Upper lobe of left lung (tissue), 6 donors: ENCODE measurements around the gene ESYT2. TPM values are rescaled to one million over a fixed set of nuclear protein-coding genes. Genes with fewer than 3 reads are reported as not detected.

Source experiments
- ATAC-seq, 2 donors: fragments of 200-7000 bp; cut with Tn5 transposase; one replicate each; pipeline ENCODE4 v1.9.1; 2022; ENCODE audit warnings: mild to moderate bottlenecking in 2 of 2, moderate library complexity in 2 of 2; ENCODE audit not compliant: low FRiP score in 2 of 2
- DNase-seq, 2 donors: peaks; one replicate each; pipeline ENCODE4 v3.0.0-alpha.2; 2019 to 2020
- H3K27ac ChIP-seq, 4 donors: fragments of 200-600 bp; sonication (generic); one replicate each; pipeline ENCODE4 v1.5.1; 2016 to 2019
- H3K27me3 ChIP-seq, 4 donors: fragments of 200-600 bp; sonication (generic); one replicate each; pipeline ENCODE4 v1.5.1; 2017 to 2019
- H3K36me3 ChIP-seq, 4 donors: fragments of 200-600 bp; sonication (generic); one replicate each; pipeline ENCODE4 v1.5.1; 2016 to 2019
- H3K4me1 ChIP-seq, 4 donors: fragments of 200-600 bp; sonication (generic); one replicate each; pipeline ENCODE4 v1.5.1; 2018 to 2019
- H3K4me3 ChIP-seq, 4 donors: fragments of 200-600 bp; sonication (generic); one replicate each; pipeline ENCODE4 v1.5.1; 2017 to 2019; ENCODE audit warnings: mild to moderate bottlenecking in 2 of 4, moderate library complexity in 1 of 4
- H3K9me3 ChIP-seq, 4 donors: fragments of 200-600 bp; sonication (generic); one replicate each; pipeline ENCODE4 v1.5.1; 2018 to 2019
- CTCF ChIP-seq, 6 experiments: fragments of 450-650 bp in 4 of 6; fragments of 200-600 bp in 2 of 6; sonication (generic) in 2 of 6; IDR thresholded peaks; one replicate each; pipeline ENCODE4 v1.5.1; 2016 to 2019; ENCODE audit warnings: antibody characterized with exemption in 6 of 6
- EP300 ChIP-seq, 4 donors: sonication (generic); formaldehyde crosslinking; IDR thresholded peaks; one replicate each; pipeline ENCODE4 v1.5.1; 2017; ENCODE audit warnings: antibody characterized with exemption in 4 of 4, control low read depth in 2 of 4
- POLR2A ChIP-seq, 4 donors: fragments of 450-650 bp; IDR thresholded peaks; one replicate each; pipeline ENCODE4 v1.5.1; 2016 to 2017; ENCODE audit warnings: antibody characterized with exemption in 4 of 4, mild to moderate bottlenecking in 2 of 4
- POLR2AphosphoS5 ChIP-seq, 2 donors: sonication (generic); formaldehyde crosslinking; IDR thresholded peaks; one replicate each; pipeline ENCODE4 v1.5.1; 2017; ENCODE audit warnings: antibody characterized with exemption in 2 of 2
- WGBS, 2 donors: methylation state at CpG; one replicate each; pipeline ENCODE4 v1.1.5; 2017 to 2018; 5-methylcytosine and 5-hydroxymethylcytosine counted together
- total RNA-seq, 6 donors: library from RNA; depleted of rRNA in 4 of 6; stranded (reverse); fragments of >200 nt in 4 of 6; gene quantifications; one replicate each; pipeline versions ENCODE4 v1.1.0 to v1.2.1, GENCODE V29; 2016 to 2021
- donor health status: DM: no; HTN: no; CAD: no; lungs with moderate emphysema.
- donor health status: DM: no; HTN: yes; CAD: no; lungs with severe emphysema.

The ESYT2 gene
- total RNA-seq, 6 donors from 2014 or later: 60.7 to 115 (median 74.7) TPM

GRCh38 chr7:158746957-158747356 is 82.4 kb downstream of the ESYT2 start:
- Histone ChIP-seq H3K27ac (no peak overlapping the region), H3K4me3 (no peak overlapping the region), H3K9me3 (no peaks in the 10 kb centered on the region), H3K4me1 (no peaks in the 10 kb centered on the region), H3K27me3 (no peaks in the 10 kb centered on the region), H3K36me3 (peaks cover 14 to 89% (median 49%) of the 10 kb centered on the region in 4 donors)
- no peak for ATAC-seq
- WGBS, 2 donors: 88 to 95% methylated on average over 9 of the region's 9 CpGs
- DNase-seq: no peak
- TF ChIP-seq EP300 (IDR thresholded peaks at IDR 0.05) (no peak), CTCF (IDR thresholded peaks at IDR 0.05) (no peak), POLR2A (IDR thresholded peaks at IDR 0.05) (no peak), POLR2AphosphoS5 (IDR thresholded peaks at IDR 0.05) (no peak)

GRCh38 chr7:158745057-158745715 is 84.1 kb downstream of the ESYT2 start:
- peaks cover 23 to 98% (median 65%) of the 10 kb centered on the region in 4 donors for H3K36me3 ChIP-seq
- DNase-seq: no peak
- no peaks in the 10 kb centered on the region for H3K27me3 ChIP-seq
- no peak overlapping the region for H3K27ac ChIP-seq
- no peak overlapping the region for H3K4me3 ChIP-seq
- no peak for ATAC-seq
- TF ChIP-seq POLR2A (IDR thresholded peaks at IDR 0.05) (no peak), CTCF (IDR thresholded peaks at IDR 0.05) (no peak), POLR2AphosphoS5 (IDR thresholded peaks at IDR 0.05) (no peak), EP300 (IDR thresholded peaks at IDR 0.05) (no peak)
- H3K4me1 ChIP-seq: peaks cover 0 to 9% (median under 1%) of the 10 kb centered on the region in 4 donors
- H3K9me3 ChIP-seq: no peaks in the 10 kb centered on the region
- WGBS, 2 donors: 81 to 91% methylated on average over 10 of the region's 10 CpGs

- Histone ChIP-seq H3K27me3 (no peaks in the 10 kb centered on the region), H3K9me3 (no peaks in the 10 kb centered on the region), H3K36me3 (peaks cover 23 to 98% (median 67%) of the 10 kb centered on the region in 4 donors), H3K4me3 (no peak overlapping the region), H3K27ac (no peak overlapping the region), H3K4me1 (peaks cover 0 to 13% (median 7%) of the 10 kb centered on the region in 4 donors)
- no peak for TF ChIP-seq POLR2A (IDR thresholded peaks at IDR 0.05)
- TF ChIP-seq CTCF (IDR thresholded peaks at IDR 0.05): no peak
- no peak for TF ChIP-seq POLR2AphosphoS5 (IDR thresholded peaks at IDR 0.05)
- no peak for TF ChIP-seq EP300 (IDR thresholded peaks at IDR 0.05)
- WGBS, 2 donors: 82 to 89% methylated on average over 4 of the region's 4 CpGs
- DNase-seq: no peak
- ATAC-seq: no peak
Measured at GRCh38 chr7:158744070-158744469, 85.2 kb downstream of the ESYT2 start.

GRCh38 chr7:158743219-158743618 is 86.1 kb downstream of the ESYT2 start:
- no peaks in the 10 kb centered on the region for H3K27me3 ChIP-seq
- TF ChIP-seq CTCF (IDR thresholded peaks at IDR 0.05) (no peak), EP300 (IDR thresholded peaks at IDR 0.05) (no peak), POLR2AphosphoS5 (IDR thresholded peaks at IDR 0.05) (no peak), POLR2A (IDR thresholded peaks at IDR 0.05) (no peak)
- DNase-seq (peak in 1 of 2 donors; percentile 74), ATAC-seq (no peak)
- no peak overlapping the region for H3K4me3 ChIP-seq
- peaks cover 30 to 98% (median 64%) of the 10 kb centered on the region in 4 donors for H3K36me3 ChIP-seq
- no peaks in the 10 kb centered on the region for H3K9me3 ChIP-seq
- no peak overlapping the region for H3K27ac ChIP-seq
- H3K4me1 ChIP-seq: peaks cover 0 to 13% (median 7%) of the 10 kb centered on the region in 4 donors
- 97 to 99% methylated on average over 17 of the region's 17 CpGs for WGBS, 2 donors
